ENCODE data around the gene RFFL. TPM values are rescaled to one million over a fixed set of nuclear protein-coding genes. Genes with fewer than 3 reads are reported as not detected.

The RFFL gene
- total RNA-seq, 1 experiment from 2014 or later = 30.3 TPM

- Mint-ChIP-seq H3K9me3 (no peaks in the 10 kb centered on the region), H3K4me3 (no peak overlapping the region), H3K27me3 (ENCODE audit: low read depth) (no peaks in the 10 kb centered on the region), H3K4me1 (no peaks in the 10 kb centered on the region), H3K36me3 (peaks cover 91% of the 10 kb centered on the region), H3K27ac (no peak overlapping the region)
- TF ChIP-seq GTF2I (CRISPR knock-in tag; conservative IDR thresholded peaks at IDR 0.05) = no peak
- DNase-seq (ENCODE audit: low spot score) (no peak), ATAC-seq (no peak)
- ChIA-PET CTCF (interaction anchor here (0.7 to 2.9 kb wide), 3 partner anchors 9 to 129 kb away, joined by 3 to 12 read pairs (median 3); partner anchors contain the start of gene FNDC8), POLR2A (no interaction called here)
These were observed 71.9 kb downstream of the RFFL start for GRCh38 chr17:34991606-34992005.

- TF ChIP-seq NFE2L1 (CRISPR knock-in tag; IDR thresholded peaks at IDR 0.05) (no peak), TCF7 (CRISPR knock-in tag; IDR thresholded peaks at IDR 0.05; ENCODE audit: low read depth) (no peak), NR1H2 (CRISPR knock-in tag; IDR thresholded peaks at IDR 0.05) (no peak)
- ChIA-PET CTCF (interaction anchor here (1.0 to 2.9 kb wide), 2 partner anchors 9 to 130 kb away, joined by 3 to 12 read pairs; partner anchors contain the start of gene FNDC8), POLR2A (no interaction called here)
These were observed 72.6 kb downstream of the RFFL start for GRCh38 chr17:34990921-34991365.

GRCh38 chr17:34989473-34989872, 74.0 kb downstream of the RFFL start:
- Mint-ChIP-seq H3K27me3 (ENCODE audit: low read depth) (no peaks in the 10 kb centered on the region), H3K4me1 (no peaks in the 10 kb centered on the region), H3K4me3 (no peak overlapping the region), H3K27ac (no peak overlapping the region), H3K36me3 (peaks cover 88% of the 10 kb centered on the region), H3K9me3 (no peaks in the 10 kb centered on the region)
- DNase-seq (ENCODE audit: low spot score) (no peak), ATAC-seq (no peak)
- ChIA-PET POLR2A (no interaction called here), CTCF (interaction anchor here (2.9 kb wide), 1 partner anchor 131 kb away, joined by 12 read pairs; the partner anchor contains the start of gene FNDC8)
- TF ChIP-seq USF1 (CRISPR knock-in tag; IDR thresholded peaks at IDR 0.05) = no peak

More at GRCh38 chr17:34990921-34991365, 72.6 kb downstream of the RFFL start:
- Mint-ChIP-seq H3K27me3 (ENCODE audit: low read depth) (no peaks in the 10 kb centered on the region), H3K4me1 (no peaks in the 10 kb centered on the region), H3K4me3 (no peak overlapping the region), H3K27ac (no peak overlapping the region), H3K36me3 (peaks cover 91% of the 10 kb centered on the region), H3K9me3 (no peaks in the 10 kb centered on the region)
- ATAC-seq (no peak), DNase-seq (ENCODE audit: low spot score) (no peak)

- ChIA-PET POLR2A (no interaction called here), CTCF (no interaction called here)
- DNase-seq (ENCODE audit: low spot score) (no peak), ATAC-seq (no peak)
- Mint-ChIP-seq H3K4me3 (no peak overlapping the region), H3K4me1 (no peaks in the 10 kb centered on the region; the same call in 1 of the 2 replicates), H3K9me3 (no peaks in the 10 kb centered on the region), H3K36me3 (peaks cover 88% of the 10 kb centered on the region), H3K27me3 (ENCODE audit: low read depth) (no peaks in the 10 kb centered on the region), H3K27ac (no peak overlapping the region)
- TF ChIP-seq ESRRA (CRISPR knock-in tag; IDR thresholded peaks at IDR 0.05; ENCODE audit: borderline replicate concordance) = no peak
- no peak for TF ChIP-seq ETV6 (CRISPR knock-in tag; IDR thresholded peaks at IDR 0.05)
- TF ChIP-seq MYBL2 (CRISPR knock-in tag; IDR thresholded peaks at IDR 0.05) = no peak
- TF ChIP-seq ZNF512 (CRISPR knock-in tag; IDR thresholded peaks at IDR 0.05; ENCODE audit: borderline replicate concordance) = no peak
- TF ChIP-seq GABPB1 (CRISPR knock-in tag; IDR thresholded peaks at IDR 0.05) = no peak
- no peak for TF ChIP-seq ZNF263 (CRISPR knock-in tag; IDR thresholded peaks at IDR 0.05; ENCODE audit: low read depth)
- no peak for TF ChIP-seq CREM (CRISPR knock-in tag; IDR thresholded peaks at IDR 0.05)
- TF ChIP-seq ZMAT4 (CRISPR knock-in tag; IDR thresholded peaks at IDR 0.05) = no peak
These were observed 74.9 kb downstream of the RFFL start for GRCh38 chr17:34988644-34989043.

GRCh38 chr17:34987232-34987631, 76.3 kb downstream of the RFFL start:
- Mint-ChIP-seq H3K36me3 (peaks cover 82% of the 10 kb centered on the region), H3K27ac (no peak overlapping the region), H3K9me3 (no peaks in the 10 kb centered on the region), H3K4me3 (no peak overlapping the region), H3K27me3 (ENCODE audit: low read depth) (no peaks in the 10 kb centered on the region), H3K4me1 (peaks cover 5% of the 10 kb centered on the region)
- ATAC-seq (no peak), DNase-seq (ENCODE audit: low spot score) (no peak)
- ChIA-PET CTCF (no interaction called here), POLR2A (no interaction called here)
- TF ChIP-seq ATF6 (CRISPR knock-in tag; IDR thresholded peaks at IDR 0.05) (no peak), JAZF1 (CRISPR knock-in tag; IDR thresholded peaks at IDR 0.05) (no peak), MXD4 (CRISPR knock-in tag; IDR thresholded peaks at IDR 0.05; ENCODE audit: borderline replicate concordance) (no peak), ZNF317 (CRISPR knock-in tag; IDR thresholded peaks at IDR 0.05; ENCODE audit: borderline replicate concordance, low read depth) (no peak), E2F4 (CRISPR knock-in tag; IDR thresholded peaks at IDR 0.05; ENCODE audit: borderline replicate concordance, low read depth) (no peak)

All from WTC11 (cell line).